Nucleus accumbens (tissue), 56 donors: ENCODE measurements around the gene OPN1MW2.
"Not testable (repeated sequence)": the region's sequence is repeated elsewhere in the genome, so short reads cannot be mapped to it uniquely, and the experiment has no call there.

Experiments used
- DNase-seq, 56 donors: peaks; one replicate each; lab custom pipeline; 2025; lab: John Stamatoyannopoulos, UW

The OPN1MW2 gene

DNA sequence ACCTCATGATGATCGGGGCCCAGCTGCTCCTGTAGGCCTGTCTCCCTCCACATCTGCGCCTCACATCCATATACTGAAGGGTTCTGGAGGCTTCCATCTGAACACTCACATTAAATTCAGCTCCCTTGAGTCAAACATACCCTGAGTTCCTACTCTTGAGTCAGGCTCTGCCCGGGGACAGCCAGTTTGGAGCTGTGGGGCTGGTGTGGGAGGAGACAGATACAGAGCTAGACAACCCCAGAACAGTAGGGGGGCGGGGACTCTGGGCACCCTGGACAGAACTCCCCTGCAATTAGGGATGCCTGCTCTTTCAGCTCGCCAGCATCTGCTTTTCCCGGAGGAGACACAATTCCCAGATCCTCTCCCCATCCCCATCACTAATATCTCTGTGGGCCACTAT is 43.5 kb downstream of the OPN1MW2 start:
- not testable (repeated sequence) for DNase-seq

DNA sequence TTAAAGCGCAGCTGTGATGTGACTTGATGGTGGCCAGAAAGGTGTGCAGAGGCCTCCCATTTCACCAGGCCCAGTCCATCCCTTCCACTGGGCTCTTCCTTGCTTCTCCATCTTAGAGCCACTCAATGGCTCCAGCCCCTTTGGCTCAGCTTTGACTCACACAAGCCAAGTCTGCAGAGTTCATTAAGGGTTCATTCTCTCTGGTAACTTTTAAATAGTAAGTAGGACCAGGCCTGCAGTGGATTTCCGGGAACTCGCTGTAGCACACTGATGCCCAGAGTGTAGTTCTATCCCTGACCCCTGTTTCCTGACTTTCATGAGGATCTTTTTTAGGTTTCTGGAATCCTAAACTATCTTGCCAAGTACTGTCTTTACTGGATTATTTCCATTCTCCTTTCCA is 49.7 kb downstream of the OPN1MW2 start:
- DNase-seq = not testable (repeated sequence)
